Activated T-helper 1 cell treated with anti-CD3 and anti-CD28 coated beads, Interleukin-12 subunit alpha, Interleukin-12 subunit beta, Interleukin-2, Interleukin-4 antibody, amounts not matched to agents 30 ng/mL and 10 ng/mL and 1 ng/mL, durations not matched to agents 14 hours and 24 hours and 36 hours (primary cell): Measurements from ENCODE around the gene METRN. TPM values are rescaled to one million over a fixed set of nuclear protein-coding genes. Genes with fewer than 3 reads are reported as not detected.

Experiments used
- DNase-seq: peaks from one replicate; pipeline ENCODE4 v3.0.0; 2021; ENCODE audit warnings: low spot score
- H3K27ac Mint-ChIP-seq: one replicate; pipeline ENCODE4 v1.8.0; 2021; ENCODE audit warnings: mild to moderate bottlenecking, mixed read lengths
- H3K27me3 Mint-ChIP-seq: one replicate; pipeline ENCODE4 v1.8.0; 2022; ENCODE audit warnings: mild to moderate bottlenecking, moderate library complexity, mixed read lengths; ENCODE audit not compliant: insufficient read depth
- H3K36me3 Mint-ChIP-seq: one replicate; pipeline ENCODE4 v1.8.0; 2021; ENCODE audit warnings: low read depth, mixed read lengths
- H3K4me1 Mint-ChIP-seq: one replicate; pipeline ENCODE4 v1.8.0; 2021; ENCODE audit warnings: low read depth, mixed read lengths
- H3K4me3 Mint-ChIP-seq: one replicate; pipeline ENCODE4 v1.8.0; 2021; ENCODE audit warnings: mild to moderate bottlenecking, moderate library complexity, mixed read lengths
- H3K9me3 Mint-ChIP-seq: one replicate; pipeline ENCODE4 v1.8.0; 2021; ENCODE audit warnings: mixed read lengths
- intact Hi-C: fragments of 100-400 bp; cut with micrococcal nuclease; formaldehyde crosslinking; loops from one replicate; pipeline ENCODE4 v1.15.1; 2024
- total RNA-seq: library from RNA; stranded (reverse); gene quantifications from 2 replicates; pipeline ENCODE4 v1.2.3, GENCODE V29; 2022

METRN gene
- total RNA-seq, 1 donor from 2014 or later, result 21.8 TPM

DNA sequence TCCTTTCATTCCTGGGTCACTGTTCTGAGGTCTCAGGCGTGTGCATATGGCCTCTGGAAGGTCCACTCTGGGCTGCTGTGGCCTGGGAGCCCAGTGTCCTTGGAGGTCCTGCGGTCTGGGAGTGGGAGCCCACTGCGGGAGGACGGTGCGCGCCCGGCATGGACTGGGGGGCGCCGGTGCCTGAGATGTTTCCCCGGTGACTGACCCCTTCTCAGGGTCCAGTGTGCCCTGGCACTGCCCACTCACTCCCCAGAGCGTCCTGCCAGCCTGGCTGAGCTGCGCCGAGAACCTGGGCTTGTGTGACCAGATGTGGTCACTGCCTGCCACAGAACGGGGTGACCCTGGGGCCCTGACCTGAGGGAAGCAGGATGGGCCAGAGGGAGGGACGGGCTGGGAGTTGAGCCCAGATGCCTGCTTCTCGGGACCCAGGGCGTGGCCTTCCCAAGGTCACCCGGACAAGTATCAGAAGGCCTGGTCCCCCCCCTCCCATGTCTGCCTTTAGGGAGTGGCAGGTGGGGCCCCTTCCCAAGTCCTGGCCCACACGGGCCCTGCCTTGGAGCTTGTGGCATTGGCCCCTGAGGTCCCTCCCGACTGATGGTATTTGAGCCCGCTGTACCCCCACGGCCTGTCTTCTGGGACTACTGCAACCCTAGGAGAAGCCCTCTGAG lies 40.6 kb upstream of the METRN start:
- no peak overlapping the region for H3K27ac Mint-ChIP-seq

DNA sequence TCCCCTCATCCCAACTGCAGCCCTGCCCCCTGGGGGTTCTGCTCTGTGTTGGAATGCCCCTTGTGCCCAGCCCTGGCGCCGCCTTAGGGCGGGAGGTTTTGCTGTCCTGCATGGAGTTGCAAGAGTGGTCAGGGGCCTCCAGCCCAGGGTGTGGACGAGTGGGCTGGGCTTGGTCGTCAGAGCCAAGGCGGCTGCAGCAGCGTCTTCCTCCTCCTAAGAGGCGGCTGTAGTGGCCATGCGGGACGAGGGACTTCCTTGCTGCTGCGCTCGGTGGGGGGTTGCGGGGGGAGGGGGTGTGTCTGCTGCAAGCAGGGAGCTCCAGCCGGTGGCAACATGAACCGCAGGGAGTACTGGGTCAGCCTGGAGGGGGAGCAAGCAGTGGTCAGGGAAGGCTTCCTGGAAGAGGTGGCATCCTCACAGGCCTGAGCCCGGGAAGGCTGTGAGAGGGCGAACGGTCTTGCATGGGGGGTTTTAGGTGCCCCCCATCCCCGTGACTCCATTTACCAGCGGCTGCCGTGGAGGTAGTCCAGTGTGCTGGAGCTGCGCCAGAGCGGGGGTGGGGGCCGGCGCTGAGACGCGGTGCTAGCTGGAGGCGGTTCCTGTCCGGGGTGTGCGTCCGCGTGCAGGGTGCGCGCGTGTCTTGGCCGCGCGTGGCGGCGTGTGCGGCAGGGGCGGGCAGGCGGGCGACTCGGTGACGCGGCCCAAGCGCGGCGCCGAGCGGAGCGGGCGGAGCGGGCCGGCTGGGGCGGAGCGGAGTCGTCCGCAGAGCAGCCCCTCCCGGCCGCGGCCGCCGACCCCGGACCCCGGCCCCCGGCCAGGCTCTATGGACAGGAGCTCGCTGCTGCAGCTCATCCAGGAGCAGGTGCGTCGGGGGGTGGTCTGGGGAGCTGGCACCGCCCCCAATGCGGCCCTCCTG lies 39.7 kb upstream of the METRN start, which contains the start of gene RHBDL1:
RHBDL1 (plus strand) TSS at position 704 of the 916 bp plus-strand sequence; CDS start at position 824, 120 bp downstream.
- H3K4me3 Mint-ChIP-seq, result no peak within 1 kb of the TSS
- H3K27ac Mint-ChIP-seq, result no peak within 1 kb of the TSS
- peaks cover 7% of the 10 kb centered on the region for H3K27me3 Mint-ChIP-seq
- H3K9me3 Mint-ChIP-seq, result no peaks in the 10 kb centered on the region
- no peak for DNase-seq
- peaks cover 7% of the 10 kb centered on the region for H3K36me3 Mint-ChIP-seq
- intact Hi-C loops, result no loop called here
- no peaks in the 10 kb centered on the region for H3K4me1 Mint-ChIP-seq

More for the DNA sequence above, 40.6 kb upstream of the METRN start:
- H3K27me3 Mint-ChIP-seq, result peaks cover 7% of the 10 kb centered on the region
- intact Hi-C loops, result no loop called here
- no peak for DNase-seq
- no peaks in the 10 kb centered on the region for H3K4me1 Mint-ChIP-seq
- peaks cover 11% of the 10 kb centered on the region for H3K36me3 Mint-ChIP-seq
- no peaks in the 10 kb centered on the region for H3K9me3 Mint-ChIP-seq
- H3K4me3 Mint-ChIP-seq, result no peak overlapping the region

DNA sequence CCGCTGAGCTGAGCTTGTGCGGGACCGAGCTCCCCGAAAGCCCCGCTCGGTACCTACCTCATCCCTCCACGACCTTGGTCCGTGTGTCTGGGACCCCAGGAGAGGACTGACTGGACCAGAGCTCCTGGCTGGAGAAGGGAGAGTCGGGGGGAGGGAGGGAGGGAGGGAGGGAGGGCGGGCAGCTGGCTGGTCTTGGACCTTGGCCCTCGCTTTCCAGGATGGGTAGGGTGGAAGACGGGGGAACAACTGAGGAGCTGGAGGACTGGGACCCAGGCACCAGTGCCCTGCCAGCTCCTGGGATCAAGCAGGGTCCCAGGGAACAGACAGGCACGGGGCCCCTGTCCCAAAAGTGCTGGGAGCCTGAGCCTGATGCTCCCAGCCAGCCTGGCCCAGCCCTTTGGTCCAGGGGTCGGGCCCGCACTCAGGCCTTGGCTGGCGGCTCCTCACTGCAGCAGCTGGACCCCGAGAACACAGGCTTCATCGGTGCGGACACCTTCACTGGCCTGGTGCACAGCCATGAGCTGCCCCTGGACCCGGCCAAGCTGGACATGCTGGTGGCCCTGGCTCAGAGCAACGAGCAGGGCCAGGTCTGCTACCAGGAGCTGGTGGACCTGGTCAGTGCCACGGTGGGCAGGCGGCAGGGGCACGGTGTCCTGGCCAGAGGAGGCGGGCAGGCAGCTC lies 38.9 kb upstream of the METRN start:
- Mint-ChIP-seq H3K36me3 (peaks cover 6% of the 10 kb centered on the region), H3K27me3 (peaks cover 7% of the 10 kb centered on the region), H3K4me3 (no peak overlapping the region), H3K27ac (no peak overlapping the region), H3K4me1 (no peaks in the 10 kb centered on the region), H3K9me3 (no peaks in the 10 kb centered on the region)
- intact Hi-C loops, result no loop called here
- no peak for DNase-seq

DNA sequence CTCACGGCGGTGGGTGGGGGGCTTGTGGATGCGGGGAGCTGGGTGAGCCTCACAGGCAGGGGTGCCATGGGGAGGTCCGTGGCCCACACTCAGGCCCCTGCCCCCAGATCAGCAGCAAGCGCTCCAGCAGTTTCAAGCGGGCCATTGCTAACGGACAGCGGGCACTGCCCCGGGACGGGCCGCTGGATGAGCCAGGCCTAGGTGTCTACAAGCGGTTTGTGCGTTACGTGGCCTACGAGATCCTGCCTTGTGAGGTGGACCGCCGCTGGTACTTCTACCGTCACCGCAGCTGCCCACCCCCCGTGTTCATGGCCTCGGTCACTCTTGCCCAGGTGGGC lies 38.4 kb upstream of the METRN start:
- DNase-seq, result no peak
- Mint-ChIP-seq H3K27me3 (peaks cover 7% of the 10 kb centered on the region), H3K4me1 (no peaks in the 10 kb centered on the region), H3K27ac (no peak overlapping the region), H3K4me3 (no peak overlapping the region), H3K36me3 (peaks cover 8% of the 10 kb centered on the region), H3K9me3 (no peaks in the 10 kb centered on the region)
- intact Hi-C loops, result no loop called here

DNA sequence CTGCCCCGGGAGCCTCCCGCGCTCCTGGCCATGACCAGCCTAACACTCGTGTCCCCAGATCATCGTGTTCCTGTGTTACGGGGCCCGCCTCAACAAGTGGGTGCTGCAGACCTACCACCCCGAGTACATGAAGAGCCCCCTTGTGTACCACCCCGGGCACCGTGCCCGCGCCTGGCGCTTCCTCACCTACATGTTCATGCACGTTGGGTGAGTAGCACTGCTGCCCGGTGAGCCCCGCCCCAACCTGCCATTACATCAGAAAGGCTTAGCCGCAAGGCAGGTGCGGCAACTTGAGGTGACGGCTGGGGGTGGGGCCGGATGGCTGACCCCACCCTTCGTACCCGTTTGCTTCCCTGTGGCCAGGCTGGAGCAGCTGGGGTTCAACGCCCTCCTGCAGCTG lies 38.0 kb upstream of the METRN start:
- DNase-seq, result no peak
- Mint-ChIP-seq H3K4me1 (no peaks in the 10 kb centered on the region), H3K36me3 (peaks cover 12% of the 10 kb centered on the region), H3K27ac (no peak overlapping the region), H3K27me3 (peaks cover 7% of the 10 kb centered on the region), H3K9me3 (no peaks in the 10 kb centered on the region), H3K4me3 (no peak overlapping the region)
- intact Hi-C loops, result no loop called here

DNA sequence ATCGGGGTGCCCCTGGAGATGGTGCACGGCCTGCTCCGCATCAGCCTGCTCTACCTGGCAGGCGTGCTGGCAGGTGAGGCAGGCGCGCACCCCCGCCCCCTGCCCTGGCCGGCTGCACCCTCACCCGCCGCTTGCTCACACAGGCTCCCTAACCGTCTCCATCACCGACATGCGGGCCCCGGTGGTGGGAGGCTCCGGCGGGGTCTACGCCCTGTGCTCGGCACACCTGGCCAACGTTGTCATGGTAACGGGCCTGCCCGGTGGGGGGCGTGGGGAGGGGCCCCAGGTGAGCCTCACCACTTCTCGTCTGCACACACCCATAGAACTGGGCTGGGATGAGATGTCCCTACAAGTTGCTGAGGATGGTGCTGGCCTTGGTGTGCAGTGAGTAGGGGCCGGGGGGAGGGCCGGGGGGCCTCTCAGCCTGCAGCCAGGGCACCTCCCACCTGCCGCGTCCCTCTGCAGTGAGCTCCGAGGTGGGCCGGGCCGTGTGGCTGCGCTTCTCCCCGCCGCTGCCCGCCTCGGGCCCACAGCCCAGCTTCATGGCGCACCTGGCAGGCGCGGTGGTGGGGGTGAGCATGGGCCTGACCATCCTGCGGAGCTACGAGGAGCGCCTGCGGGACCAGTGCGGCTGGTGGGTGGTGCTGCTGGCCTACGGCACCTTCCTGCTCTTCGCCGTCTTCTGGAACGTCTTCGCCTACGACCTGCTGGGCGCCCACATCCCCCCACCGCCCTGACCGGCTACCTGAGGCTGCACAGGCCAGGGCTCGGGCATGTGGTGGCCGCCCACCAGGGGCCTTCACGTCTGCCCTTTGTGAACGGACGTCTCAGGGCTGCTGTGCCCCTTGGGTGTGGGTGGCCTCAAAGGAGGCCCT lies 37.4 kb upstream of the METRN start:
- intact Hi-C loops, result no loop called here
- no peak for DNase-seq
- no peak overlapping the region for H3K4me3 Mint-ChIP-seq
- H3K27ac Mint-ChIP-seq, result no peak overlapping the region
- no peaks in the 10 kb centered on the region for H3K9me3 Mint-ChIP-seq
- peaks cover 3% of the 10 kb centered on the region for H3K4me1 Mint-ChIP-seq
- H3K36me3 Mint-ChIP-seq, result peaks cover 17% of the 10 kb centered on the region
- H3K27me3 Mint-ChIP-seq, result peaks cover 7% of the 10 kb centered on the region

DNA sequence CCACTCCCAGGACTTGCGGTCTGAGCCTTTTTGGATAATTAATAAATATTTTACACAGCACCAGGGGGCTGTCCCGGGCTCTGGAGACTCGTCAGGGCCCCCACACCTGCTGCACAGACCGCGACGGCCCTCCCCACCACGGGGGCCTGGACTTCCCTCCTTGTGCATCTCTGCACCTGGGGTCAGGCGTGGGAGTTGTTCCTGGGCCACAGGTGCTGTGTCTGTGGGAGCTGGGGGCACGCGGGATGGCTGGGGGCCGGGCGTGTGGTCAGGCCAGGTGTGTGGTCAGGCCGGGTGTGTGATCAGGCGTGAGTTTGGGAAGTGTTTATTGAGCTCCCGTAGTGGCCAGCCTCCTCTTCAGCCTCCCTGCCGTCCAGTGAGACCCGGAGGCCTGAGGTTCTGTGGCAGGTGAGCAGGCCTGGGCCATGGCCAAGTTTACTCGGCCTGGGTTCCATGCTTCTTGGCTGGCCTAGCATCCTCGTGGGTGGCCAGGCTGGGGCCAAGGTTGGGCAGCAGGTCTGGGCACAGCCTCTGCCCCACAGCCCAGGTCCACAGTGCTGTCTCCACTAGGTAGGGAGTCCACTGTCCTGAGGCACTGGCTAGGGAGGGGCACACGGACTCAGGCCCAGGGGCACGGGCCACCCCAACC lies 36.6 kb upstream of the METRN start:
- H3K4me1 Mint-ChIP-seq, result peaks cover 5% of the 10 kb centered on the region
- H3K27me3 Mint-ChIP-seq, result peaks cover 7% of the 10 kb centered on the region
- peaks cover 12% of the 10 kb centered on the region for H3K36me3 Mint-ChIP-seq
- no peak overlapping the region for H3K4me3 Mint-ChIP-seq
- H3K27ac Mint-ChIP-seq, result no peak overlapping the region
- intact Hi-C loops, result no loop called here
- no peaks in the 10 kb centered on the region for H3K9me3 Mint-ChIP-seq
- DNase-seq, result no peak

DNA sequence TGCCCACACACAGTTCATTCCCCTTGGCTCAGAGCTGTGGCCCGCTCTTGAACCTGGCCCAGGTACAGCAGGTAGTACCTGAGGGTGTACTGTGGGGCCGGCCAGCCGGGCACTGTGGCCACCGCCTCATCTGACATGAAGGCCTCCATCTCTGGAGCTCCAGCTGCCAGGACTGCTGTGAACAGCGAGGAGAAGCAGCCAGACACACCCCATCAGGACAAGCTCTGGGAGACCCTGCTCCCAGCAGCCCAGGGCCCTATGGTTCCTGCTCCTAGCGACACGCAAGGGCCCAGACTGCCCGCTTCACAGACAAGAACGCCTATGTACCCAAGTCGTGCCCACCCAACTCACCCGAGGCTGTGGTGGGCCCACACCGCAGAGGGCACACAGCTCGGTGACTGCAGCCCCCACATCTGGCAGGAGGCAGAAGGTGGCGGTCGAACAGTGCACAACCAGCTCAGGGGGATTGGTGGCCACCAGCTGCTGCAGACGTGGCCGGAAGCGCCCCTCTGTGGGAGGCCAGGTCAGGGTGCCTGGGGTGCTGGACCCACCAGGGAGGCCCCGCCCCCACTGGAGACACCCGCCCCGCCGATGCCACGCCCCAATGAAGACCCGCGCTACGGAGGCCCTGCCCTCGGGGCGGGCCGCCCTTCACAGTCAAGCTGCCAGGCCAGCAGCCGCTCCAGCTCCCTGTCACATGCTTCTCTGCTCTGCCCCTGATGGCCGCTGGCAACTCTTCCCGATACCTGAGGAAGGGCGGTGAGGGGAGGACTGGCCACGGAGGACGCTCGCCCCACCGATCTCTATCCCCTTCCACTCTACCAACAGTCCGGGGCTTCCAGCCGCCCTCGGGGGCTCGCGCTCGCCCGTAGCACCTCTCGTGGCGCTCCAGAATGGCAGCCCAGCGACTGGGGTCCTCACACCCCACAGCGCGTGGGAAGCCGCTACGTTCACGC lies 35.8 kb upstream of the METRN start:
- Mint-ChIP-seq H3K36me3 (peaks cover 12% of the 10 kb centered on the region), H3K27me3 (peaks cover 7% of the 10 kb centered on the region), H3K27ac (peak overlapping the region; percentile 58), H3K4me3 (peak overlapping the region; percentile 79), H3K9me3 (no peaks in the 10 kb centered on the region), H3K4me1 (peaks cover 5% of the 10 kb centered on the region)
- peak; percentile 40 for DNase-seq
- intact Hi-C loops, result loop anchor here (1.0 kb wide), 4 partner anchors 19 to 90 kb away; partner anchors contain the start of genes METTL26 and WDR90

DNA sequence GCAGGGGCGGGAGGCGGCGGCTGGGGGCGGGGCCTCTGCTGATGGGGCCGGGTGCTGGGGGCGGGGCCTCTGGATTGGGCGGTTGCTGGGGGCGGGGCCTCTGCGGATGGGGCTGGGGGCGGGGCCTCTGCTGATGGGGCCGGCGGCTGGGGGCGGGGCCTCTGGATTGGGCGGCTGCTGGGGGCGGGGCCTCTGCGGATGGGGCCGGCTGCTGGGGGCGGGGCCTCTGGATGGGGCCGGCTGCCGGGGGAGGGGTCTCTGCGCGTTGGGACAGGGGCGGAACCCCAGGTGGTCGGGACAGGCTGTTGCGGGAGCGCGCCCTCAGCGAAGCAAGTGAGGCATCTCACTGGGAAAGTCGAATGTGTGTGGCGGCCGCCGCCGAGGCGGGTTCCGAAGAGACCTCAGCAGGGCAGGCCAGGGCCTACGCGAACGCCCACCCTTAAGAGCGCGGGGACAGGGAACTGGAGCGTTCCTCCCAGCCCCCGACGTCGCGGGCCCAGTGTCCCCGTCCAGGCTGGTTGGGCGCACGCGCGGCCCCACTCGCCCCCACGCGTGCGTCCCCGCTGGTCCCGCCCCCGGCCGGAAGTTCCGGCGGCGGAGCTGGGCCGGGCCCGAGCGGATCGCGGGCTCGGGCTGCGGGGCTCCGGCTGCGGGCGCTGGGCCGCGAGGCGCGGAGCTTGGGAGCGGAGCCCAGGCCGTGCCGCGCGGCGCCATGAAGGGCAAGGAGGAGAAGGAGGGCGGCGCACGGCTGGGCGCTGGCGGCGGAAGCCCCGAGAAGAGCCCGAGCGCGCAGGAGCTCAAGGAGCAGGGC lies 34.9 kb upstream of the METRN start, which contains the start of gene STUB1:
STUB1 (plus strand) TSS at position 597 of the 811 bp plus-strand sequence; CDS start at position 713, 116 bp downstream.
- H3K27me3 Mint-ChIP-seq, result peaks cover 4% of the 10 kb centered on the region
- H3K36me3 Mint-ChIP-seq, result peaks cover 12% of the 10 kb centered on the region
- intact Hi-C loops, result loop anchor here (1.0 kb wide), 6 partner anchors 13 to 91 kb away; partner anchors contain the start of genes METRN, METTL26 and WDR90
- peak within 1 kb of the TSS; percentile 55 for H3K27ac Mint-ChIP-seq
- peak within 1 kb of the TSS; percentile 84 for H3K4me3 Mint-ChIP-seq
- H3K9me3 Mint-ChIP-seq, result no peaks in the 10 kb centered on the region
- peak; percentile 83 for DNase-seq
- peaks cover 5% of the 10 kb centered on the region for H3K4me1 Mint-ChIP-seq

DNA sequence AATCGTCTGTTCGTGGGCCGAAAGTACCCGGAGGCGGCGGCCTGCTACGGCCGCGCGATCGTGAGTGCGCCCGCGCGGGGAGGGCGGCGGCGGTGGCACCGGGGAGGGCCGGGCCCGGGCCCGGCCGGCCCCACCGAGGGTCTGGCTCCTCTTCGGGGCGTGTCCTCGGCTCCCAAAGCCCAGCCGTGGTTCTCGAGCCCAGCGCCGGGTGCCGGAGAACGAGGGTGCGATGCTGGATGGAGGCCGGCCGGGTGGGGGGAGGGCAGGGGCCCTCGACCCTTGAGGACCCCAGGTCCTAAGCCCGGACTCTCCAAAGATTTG lies 34.3 kb upstream of the METRN start:
- no peak for DNase-seq
- intact Hi-C loops, result loop anchor here (1.0 kb wide), 2 partner anchors 13 to 35 kb away; partner anchors contain the start of gene METRN
- Mint-ChIP-seq H3K4me1 (peaks cover 5% of the 10 kb centered on the region), H3K9me3 (no peaks in the 10 kb centered on the region), H3K27me3 (no peaks in the 10 kb centered on the region), H3K27ac (no peak overlapping the region), H3K36me3 (peaks cover 12% of the 10 kb centered on the region), H3K4me3 (peak overlapping the region; percentile 83)
